ENCODE results near the gene SUN1. TPM values are rescaled to one million over a fixed set of nuclear protein-coding genes. Genes with fewer than 3 reads are reported as not detected.

Gene SUN1
- total and polyA plus RNA-seq, 9 of the 15 experiments (the other 6 are each of a cell fraction or from before 2014, with no cell fraction given) = 36.8 to 132 (median 62.3) TPM

- in situ Hi-C loops (cut with MboI) (no loop called here), intact Hi-C loops (cut with micrococcal nuclease) (no loop called here)
- FAIRE-seq (peak; percentile 75), DNase-seq (ENCODE audit: extremely low read depth in 1 of 4, low spot score in 3 of 4) (peak; percentile 87 to 92 (median 90)), ATAC-seq (peak; percentile 85)
- Histone ChIP-seq H3K36me3 (ENCODE audit: control insufficient read depth, insufficient read depth, low read length) (peaks cover 62% of the 10 kb centered on the region), H3K4me1 (replicated peaks in 1 of 2; ENCODE audit: control insufficient read depth in 2 of 2, insufficient read depth in 2 of 2, low read length in 2 of 2) (peaks cover 34 to 36% of the 10 kb centered on the region in 2 experiments), H3K27me3 (ENCODE audit: control insufficient read depth in 2 of 2, insufficient read depth in 2 of 2, low read length in 2 of 2) (no peaks in the 10 kb centered on the region), H2AFZ (ENCODE audit: low read depth, low read length) (peak within 1 kb of the TSS; percentile 85), H3K9ac (ENCODE audit: insufficient read depth in 1 of 2, low read depth in 2 of 2, low read length in 2 of 2) (peak within 1 kb of the TSS; percentile 88 to 94), H3K4me3 (peak within 1 kb of the TSS; percentile 92), H3K4me2 (ENCODE audit: insufficient read depth, low read length) (peak within 1 kb of the TSS; percentile 94), H3K9me3 (replicated peaks; ENCODE audit: control insufficient read depth, insufficient read depth, low read depth, low read length) (peaks cover 2% of the 10 kb centered on the region; the same call in 1 of the 2 replicates), H3K27ac (ENCODE audit: extremely low read depth, low read depth, low read length) (peak within 1 kb of the TSS; percentile 93), H3K9me1 (ENCODE audit: control insufficient read depth, insufficient read depth, low read length) (no peaks in the 10 kb centered on the region), H3K79me2 (ENCODE audit: control insufficient read depth, insufficient read depth, low read length) (peaks cover 53% of the 10 kb centered on the region), H4K20me1 (replicated peaks; ENCODE audit: control insufficient read depth, insufficient read depth, low read length) (peaks cover 20% of the 10 kb centered on the region)
- WGBS (ENCODE audit: insufficient coverage, low coverage, missing lambda C conversion rate) = under 1% methylated on average over 42 of the region's 129 CpGs
- no TSS peak for BruUV-seq (replicated peaks)
- POLR2A ChIA-PET = interaction anchor here (1.0 kb wide), 3 partner anchors 8 to 25 kb away, joined by 3 to 5 read pairs (median 4); no protein-coding TSS in a partner anchor
- CTCF ChIA-PET (ENCODE audit: low intra/inter-chr PET ratio) = interaction anchor here (0.6 to 1.0 kb wide), 2 partner anchors 60 to 679 kb away, joined by 3 to 7 read pairs; no protein-coding TSS in a partner anchor
- TF ChIP-seq ZNF24 (IDR thresholded peaks at IDR 0.05) (peak; percentile 76), ZKSCAN1 (IDR thresholded peaks at IDR 0.05; ENCODE audit: low read depth, low read length) (0 out of 2 replicates have a peak, but pooled peaks have one; percentile 4), CTBP1 (IDR thresholded peaks at IDR 0.05; ENCODE audit: borderline replicate concordance) (peak; percentile 97), NONO (IDR thresholded peaks at IDR 0.05; ENCODE audit: low read depth in 2 of 2, low read length in 1 of 2) (peak in 1 of 2 experiments; percentile 96; a peak in 3 of 4 replicates), GABPB1 (CRISPR knock-in tag; IDR thresholded peaks at IDR 0.05) (peak; percentile 88; the same call in 1 of the 2 replicates), ETV5 (CRISPR knock-in tag; IDR thresholded peaks at IDR 0.05; ENCODE audit: low read depth) (peak; percentile 54), ZZZ3 (IDR thresholded peaks at IDR 0.05) (no peak), RERE (CRISPR knock-in tag; IDR thresholded peaks at IDR 0.05; ENCODE audit: borderline replicate concordance) (peak; percentile 81; the same call in 1 of the 2 replicates), MAFK (IDR thresholded peaks at IDR 0.05; ENCODE audit: low read length) (peak; percentile 73), GMEB1 (CRISPR knock-in tag; IDR thresholded peaks at IDR 0.05) (peak; percentile 90), HES1 (IDR thresholded peaks at IDR 0.05; ENCODE audit: low read depth) (no peak)
Observed at GRCh38 chr7:876077-876971, 44.0 kb downstream of the SUN1 start, which contains the start of gene GET4. Gene GET4 (plus strand): TSS chr7:876554. CDS start chr7:876646, 92 bp downstream.
